ENCODE measurements around the gene SAMD3.

- TF ChIP-seq CTCF (IDR thresholded peaks at IDR 0.05) (no peak), POLR2A (IDR thresholded peaks at IDR 0.05) (no peak)
Observed at GRCh38 chr6:130098317-130098716, 124.4 kb downstream of the SAMD3 start.

Measured in heart left ventricle (tissue), 13 donors.